GM21360 (cell line): Measurements from ENCODE around the gene HERPUD2.

Experiments used
- ATAC-seq: cut with Tn5 transposase; IDR thresholded peaks from one replicate; pipeline ENCODE4 v1.9.1; 2021; ENCODE audit warnings: mild to moderate bottlenecking, moderate library complexity; ENCODE audit not compliant: unreplicated experiment

Gene HERPUD2

GRCh38 chr7:35694784-35695472 is at the start of gene HERPUD2:
TSS of gene HERPUD2 (minus strand) at chr7:35695135. CDS start at chr7:35694330, 805 bp downstream.
- ATAC-seq, result peak; percentile 91

- no peak for ATAC-seq
Measured at GRCh38 chr7:35738889-35739288, 44.0 kb upstream of the HERPUD2 start.

DNA sequence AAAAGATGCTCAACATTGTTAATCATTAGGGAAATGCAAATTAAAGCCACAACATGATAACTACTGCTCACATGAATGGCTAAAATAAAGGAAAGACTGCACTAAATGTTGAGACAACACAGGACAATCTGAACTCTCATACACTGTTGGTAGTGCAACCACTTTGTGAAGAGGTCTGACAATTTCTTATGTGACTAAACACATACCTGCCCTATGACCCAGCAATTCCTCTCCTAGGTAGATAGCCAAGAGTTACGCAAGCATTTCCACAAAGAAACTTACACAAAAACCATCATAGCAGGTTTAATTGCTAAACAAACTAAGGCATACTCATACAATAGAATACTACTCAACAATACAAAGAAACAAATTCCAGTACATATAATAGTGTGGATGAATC is 41.8 kb upstream of the HERPUD2 start:
- no peak for ATAC-seq

DNA sequence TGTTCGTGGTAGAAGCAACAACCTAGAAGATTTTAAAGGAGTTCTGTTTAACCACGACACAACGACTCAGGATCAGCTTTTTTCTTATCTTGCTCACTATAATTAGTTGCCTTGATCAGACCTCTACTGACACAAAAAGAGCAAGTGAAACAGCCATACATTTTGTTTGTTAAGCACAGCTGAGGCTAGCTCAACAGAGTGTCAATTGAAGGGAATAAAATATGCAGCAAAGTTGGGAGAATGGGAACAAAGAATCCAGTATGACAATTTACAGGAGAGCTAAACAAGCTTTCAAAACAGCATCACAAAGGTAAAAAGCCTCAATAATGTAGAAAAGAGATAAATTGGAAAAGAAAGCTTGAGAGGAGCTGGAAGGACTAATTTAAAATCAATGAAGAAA is 40.5 kb upstream of the HERPUD2 start:
- ATAC-seq, result no peak

- no peak for ATAC-seq
Measured at GRCh38 chr7:35734001-35734483, 39.1 kb upstream of the HERPUD2 start.

DNA sequence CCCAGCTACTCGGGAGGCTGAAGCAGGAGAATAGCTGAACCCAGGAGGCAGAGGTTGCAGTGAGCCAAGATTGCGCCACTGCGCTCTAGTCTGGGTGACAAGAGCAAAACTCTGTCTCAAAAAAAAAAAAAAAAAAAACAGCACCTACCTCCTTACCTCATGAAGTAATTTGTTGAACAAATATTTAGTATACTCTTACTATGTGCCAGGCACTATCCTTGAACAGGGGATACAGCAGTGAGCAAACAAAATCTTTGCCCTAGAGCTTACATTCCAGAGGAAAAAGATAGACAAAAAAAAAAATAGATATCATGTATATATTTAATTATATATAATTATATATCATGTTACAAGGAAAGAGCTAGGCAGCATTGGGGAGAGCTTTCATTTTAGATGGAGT is 36.4 kb upstream of the HERPUD2 start:
- no peak for ATAC-seq

DNA sequence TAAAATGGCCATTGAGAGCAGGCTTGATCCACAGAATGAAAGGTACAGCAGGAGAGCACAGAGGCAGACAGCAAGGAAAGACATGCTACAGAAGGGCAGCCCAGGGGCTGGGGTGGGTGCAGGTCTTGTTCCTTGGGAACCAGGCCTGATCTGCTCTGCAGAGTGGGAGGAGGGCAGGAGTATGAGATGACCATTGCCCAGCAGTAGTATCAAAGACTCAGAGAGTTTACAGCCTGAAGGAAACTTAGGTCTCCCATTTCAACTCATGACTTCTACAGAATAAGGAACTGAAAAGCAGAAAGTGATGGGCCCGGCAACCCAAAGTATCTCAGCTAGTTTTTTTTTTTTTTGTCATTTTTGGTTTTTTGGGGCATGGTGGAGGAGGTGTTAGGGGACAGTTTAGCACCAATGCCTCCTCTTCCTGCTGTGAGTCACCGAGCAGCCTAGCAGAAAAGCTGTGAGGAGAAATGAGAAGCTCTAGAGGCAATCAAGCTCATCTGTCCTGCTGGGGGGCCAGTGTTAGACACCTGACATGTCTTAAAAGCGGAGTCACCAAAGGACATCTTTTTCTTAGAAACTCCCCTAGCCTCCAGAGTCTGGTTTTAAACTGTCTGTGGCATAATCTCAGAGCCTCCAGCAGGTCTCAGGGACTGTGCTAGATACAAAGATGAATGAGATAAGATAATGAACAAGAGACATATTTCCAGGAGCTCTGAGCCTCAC is 34.3 kb upstream of the HERPUD2 start:
- ATAC-seq, result peak; percentile 52

DNA sequence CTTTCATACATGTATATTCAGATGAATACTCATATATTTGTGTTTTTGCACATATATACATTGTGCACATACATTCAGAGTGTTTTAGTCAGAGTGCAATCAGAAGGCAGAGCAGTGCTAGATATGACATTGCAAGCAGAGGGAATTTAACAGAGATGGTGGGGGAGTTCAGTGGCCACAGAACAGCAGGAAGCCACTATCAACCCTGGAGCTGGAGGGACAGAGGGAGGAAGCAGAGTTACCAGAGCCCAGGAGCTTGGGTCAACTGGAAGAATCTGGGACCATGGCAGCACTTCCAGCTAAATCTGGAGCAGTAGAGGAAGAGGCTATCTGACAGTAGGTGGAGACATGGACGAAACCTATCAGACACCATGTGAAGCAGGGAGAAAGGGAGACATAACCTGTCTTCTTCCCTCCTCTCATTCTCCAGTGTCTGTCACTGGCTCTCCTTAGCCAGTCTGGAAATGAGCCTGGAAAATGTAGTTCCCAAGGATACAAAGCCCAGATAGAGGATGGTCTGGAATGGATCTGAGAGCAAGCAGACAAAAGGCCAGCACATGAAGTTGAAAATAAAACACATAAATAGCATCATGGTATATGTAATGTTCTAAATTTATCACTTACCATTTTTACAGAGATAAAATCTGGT is 33.6 kb upstream of the HERPUD2 start:
- no peak for ATAC-seq

DNA sequence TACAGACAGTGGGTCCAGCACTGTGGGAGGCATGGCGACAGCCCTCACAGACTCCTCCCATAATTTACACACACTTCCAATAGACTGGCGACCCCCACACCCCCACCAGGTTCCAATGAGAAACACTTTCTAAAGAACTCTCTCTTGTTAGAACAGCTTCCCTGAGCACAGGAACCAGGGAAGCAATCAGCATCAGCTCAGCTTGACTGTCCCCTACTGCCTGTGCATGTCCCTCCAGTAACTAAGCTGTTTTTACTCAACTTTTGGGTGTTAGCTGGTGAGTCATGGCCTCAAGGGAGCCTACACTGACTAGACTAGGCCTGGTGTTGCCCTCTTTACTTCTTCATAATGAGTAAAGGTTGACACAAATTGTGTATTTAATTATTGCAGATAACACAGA is 32.6 kb upstream of the HERPUD2 start:
- peak; percentile 19 for ATAC-seq

DNA sequence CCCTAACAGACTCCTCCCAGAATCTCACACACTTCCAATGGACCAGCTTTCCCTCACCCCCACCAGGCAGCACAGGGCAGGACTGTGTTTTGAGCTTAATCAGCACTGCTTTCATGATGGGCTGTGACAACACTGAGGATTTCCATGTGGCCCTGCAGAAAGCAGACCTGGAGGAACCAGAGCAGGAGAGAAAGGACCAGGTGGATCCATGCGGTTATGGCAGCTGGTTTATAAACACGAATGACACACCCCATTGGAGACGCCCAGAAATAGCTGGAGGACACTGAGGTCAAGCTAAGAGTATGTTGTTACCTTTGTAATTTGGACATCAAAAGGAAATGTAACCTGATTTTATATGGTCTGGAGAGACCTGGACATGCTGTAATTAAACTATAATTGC is 31.7 kb upstream of the HERPUD2 start:
- no peak for ATAC-seq

GRCh38 chr7:35725280-35725680 is 30.3 kb upstream of the HERPUD2 start:
- peak; percentile 42 for ATAC-seq

DNA sequence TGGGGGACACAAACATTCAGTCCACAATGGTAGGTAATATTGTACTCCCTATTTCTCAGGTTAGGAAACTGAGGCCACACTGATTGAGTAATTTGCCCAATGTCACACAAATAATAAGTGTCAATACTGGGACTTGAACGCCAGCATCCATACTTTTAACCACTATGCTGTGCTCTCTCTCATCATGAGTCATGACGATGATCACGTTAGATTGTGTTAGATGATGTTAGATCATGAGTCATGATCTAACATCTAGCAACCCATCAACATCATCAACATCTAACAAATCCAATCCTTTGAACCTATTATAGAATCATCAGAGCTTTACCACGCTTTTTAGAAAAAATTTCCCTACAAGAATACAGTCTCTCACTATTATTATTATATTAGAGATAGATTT is 28.1 kb upstream of the HERPUD2 start:
- ATAC-seq, result no peak

DNA sequence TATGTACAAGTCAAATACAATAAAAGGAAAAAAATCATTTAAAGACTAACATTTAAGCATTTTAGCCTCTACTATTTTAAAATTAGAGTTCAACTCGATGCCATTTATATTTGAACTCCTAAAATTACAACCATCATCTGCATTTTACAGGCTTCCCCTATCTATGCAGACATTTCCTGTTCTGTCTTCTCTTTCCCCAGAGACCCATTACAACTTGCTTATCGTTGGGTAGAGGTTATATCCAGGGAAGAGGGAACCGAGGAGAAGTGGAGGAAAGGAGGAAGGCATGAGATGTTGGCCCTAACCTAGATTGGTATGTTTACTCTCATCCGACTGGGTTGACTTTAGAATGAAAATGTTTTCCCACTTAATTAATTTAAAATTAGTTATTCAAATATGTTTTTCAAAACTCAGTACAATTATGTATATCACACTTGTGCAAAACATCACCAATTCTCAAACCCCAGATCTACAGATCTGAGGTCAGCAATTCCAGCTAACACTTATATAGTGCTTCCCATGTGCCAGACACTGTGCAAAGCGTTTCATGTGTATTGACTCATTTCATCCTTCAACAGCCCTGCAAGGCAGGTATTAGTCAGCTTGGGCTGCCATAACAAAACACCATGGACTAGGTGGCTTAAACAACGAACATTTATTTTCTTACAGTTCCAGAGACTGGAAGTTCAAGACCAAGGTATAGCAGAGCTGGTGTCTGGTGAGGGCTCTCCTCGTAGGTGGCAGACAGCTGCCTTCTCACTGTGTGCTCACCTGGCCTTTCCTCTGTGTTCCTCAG is 27.3 kb upstream of the HERPUD2 start:
- no peak for ATAC-seq

GRCh38 chr7:35721288-35721687 is 26.4 kb upstream of the HERPUD2 start:
- ATAC-seq, result no peak

- no peak for ATAC-seq
Measured at GRCh38 chr7:35720849-35721248, 25.9 kb upstream of the HERPUD2 start.

GRCh38 chr7:35720032-35720431 is 25.1 kb upstream of the HERPUD2 start:
- ATAC-seq, result no peak

DNA sequence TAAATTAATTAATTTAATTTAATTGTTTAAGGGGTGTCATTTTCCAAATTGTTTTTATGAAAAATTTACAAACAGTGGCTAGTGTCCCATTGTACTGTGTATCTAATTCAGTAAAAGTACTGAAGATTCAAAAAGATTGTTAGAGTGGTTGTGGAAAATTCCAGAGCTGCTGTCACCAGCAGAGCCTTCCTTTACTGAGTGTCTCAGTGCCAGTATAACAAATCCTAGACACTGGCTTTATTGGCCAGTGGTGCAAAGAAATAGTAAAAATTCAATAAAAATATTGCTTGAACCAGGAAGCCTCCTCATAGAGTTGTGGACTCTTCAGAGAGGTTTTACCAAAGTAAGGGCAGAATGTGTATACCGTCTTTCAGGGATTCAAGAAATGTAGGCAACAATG is 23.1 kb upstream of the HERPUD2 start:
- no peak for ATAC-seq

- ATAC-seq, result no peak
Measured at GRCh38 chr7:35717516-35717915, 22.6 kb upstream of the HERPUD2 start.

DNA sequence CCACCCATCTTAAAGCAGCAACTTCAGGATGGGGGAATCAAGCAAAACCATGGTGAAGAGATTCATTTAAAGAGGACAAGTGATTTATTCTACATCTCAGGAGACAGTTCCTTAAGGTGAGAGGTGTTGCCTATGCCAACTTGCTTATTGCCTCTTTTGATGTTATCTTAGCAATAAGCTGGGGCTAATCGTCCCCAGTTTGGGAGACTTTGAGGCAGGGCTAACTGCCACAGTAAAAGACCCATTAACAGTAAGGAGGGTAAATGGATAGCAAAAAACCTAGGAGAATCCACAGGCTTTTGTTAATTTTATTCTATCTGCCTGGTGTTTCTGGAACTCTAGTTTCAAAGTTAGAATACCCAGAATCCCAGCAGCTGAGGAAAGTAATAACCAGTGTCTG is 22.1 kb upstream of the HERPUD2 start:
- ATAC-seq, result no peak

- no peak for ATAC-seq
Measured at GRCh38 chr7:35716038-35716803, 21.3 kb upstream of the HERPUD2 start.
